ENCODE measurements around the gene STAC3. TPM values are rescaled to one million over a fixed set of nuclear protein-coding genes. Genes with fewer than 3 reads are reported as not detected.

The STAC3 gene
- total and polyA plus RNA-seq, 2 of the 8 experiments (the other 6 are each of a cell fraction or from before 2014, with no cell fraction given) = 0.70 to 1.3 TPM

GRCh38 chr12:57262126-57262822, 11.3 kb upstream of the STAC3 start:
- peaks cover 2 to 17% (median 6%) of the 10 kb centered on the region in 4 experiments; a peak in 6 of 8 replicates for H3K36me3 ChIP-seq (ENCODE audit: control insufficient read depth in 2 of 4, insufficient read depth in 4 of 4, low read length in 3 of 4)
- no peak overlapping the region for H3K9ac ChIP-seq (replicated peaks in 1 of 4; ENCODE audit: extremely low read depth in 1 of 4, low read depth in 3 of 4, low read length in 3 of 4)
- H2BK15ac ChIP-seq (ENCODE audit: low read length) = no peak overlapping the region
- no peak overlapping the region for H3K4me2 ChIP-seq (ENCODE audit: insufficient read depth in 1 of 2, low read depth in 2 of 2, low read length in 2 of 2)
- H3K4me3 ChIP-seq (ENCODE audit: extremely low read depth in 1 of 4, insufficient read depth in 2 of 4, low read depth in 3 of 4, low read length in 4 of 4) = no peak overlapping the region
- no peak overlapping the region for H4K5ac ChIP-seq (ENCODE audit: insufficient read length, low read depth, low read length)
- H3K79me2 ChIP-seq (ENCODE audit: control insufficient read depth in 1 of 2, insufficient read depth in 2 of 2, low read length in 2 of 2) = no peaks in the 10 kb centered on the region
- ChIA-PET POLR2A (ENCODE audit: partially characterized antibody) (interaction anchor here (1.0 to 4.8 kb wide), 5 partner anchors 13 to 192 kb away, joined by 3 to 28 read pairs (median 5); partner anchors contain the start of genes INHBE, LRP1 and SHMT2), CTCF (ENCODE audit: partially characterized antibody) (interaction anchor here (0.6 to 7.9 kb wide), 22 partner anchors 9 to 212 kb away, joined by 3 to 74 read pairs (median 7); partner anchors contain the start of genes INHBE and STAC3)
- H3K56ac ChIP-seq (replicated peaks; ENCODE audit: insufficient read length, low read depth, low read length) = no peak overlapping the region
- peaks cover 0 to 7% (median 3%) of the 10 kb centered on the region in 4 experiments; a peak in 5 of 7 replicates for H3K4me1 ChIP-seq (replicated peaks in 1 of 4; ENCODE audit: control insufficient read depth in 3 of 4, insufficient read depth in 4 of 4, low read length in 3 of 4)
- no peak overlapping the region for H2BK5ac ChIP-seq (ENCODE audit: low read depth, low read length)
- H3K23ac ChIP-seq (ENCODE audit: insufficient read length) = no peak overlapping the region
- no peak overlapping the region for H4K8ac ChIP-seq (ENCODE audit: extremely low read depth, insufficient read depth, low read length)
- H3K27me3 ChIP-seq (replicated peaks in 1 of 4; ENCODE audit: control insufficient read depth in 3 of 4, extremely low read depth in 1 of 4, insufficient read depth in 3 of 4, low read length in 3 of 4) = no peaks in the 10 kb centered on the region
- no peak for DNase-seq (ENCODE audit: low read depth in 1 of 2, low spot score in 2 of 2)
- H2AK5ac ChIP-seq (ENCODE audit: low read depth, low read length) = no peak overlapping the region
- no peak overlapping the region for H2BK120ac ChIP-seq (replicated peaks; ENCODE audit: low read depth, low read length)
- no peaks in the 10 kb centered on the region for H3K9me3 ChIP-seq (ENCODE audit: insufficient read depth in 2 of 2, low read depth in 1 of 2, low read length in 1 of 2)
- FAIRE-seq = no peak
- no peaks in the 10 kb centered on the region; the same call in 1 of the 2 replicates for H3K79me1 ChIP-seq (ENCODE audit: low read depth, low read length)
- no peak overlapping the region for H3K18ac ChIP-seq (ENCODE audit: extremely low read depth, low read length)
- WGBS, 2 experiments (ENCODE audit: extremely low coverage in 1 of 2, insufficient coverage in 1 of 2, insufficient read length in 1 of 2, insufficient replicate concordance in 2 of 2, low coverage in 1 of 2, low lambda C conversion rate in 2 of 2, missing lambda C conversion rate in 1 of 2) = 81% methylated on average over 3 of the region's 3 CpGs; no CpG with 5 or more reads in 1 of the 2 experiments
- H4K91ac ChIP-seq (replicated peaks; ENCODE audit: insufficient read length, low read length) = no peak overlapping the region
- no peak overlapping the region for H2AFZ ChIP-seq (ENCODE audit: low read length)
- no peak overlapping the region for H3K4ac ChIP-seq (replicated peaks; ENCODE audit: insufficient read length, low read depth, low read length)
- no peak overlapping the region for H3K27ac ChIP-seq (ENCODE audit: low read depth, low read length)
- no peak overlapping the region for H3K14ac ChIP-seq (ENCODE audit: insufficient read length)
- no peak overlapping the region for H2BK12ac ChIP-seq (ENCODE audit: low read depth, low read length)
- H4K20me1 ChIP-seq (replicated peaks in 1 of 2; ENCODE audit: control insufficient read depth in 1 of 2, insufficient read depth in 2 of 2, low read length in 2 of 2) = peaks cover 0 to 2% of the 10 kb centered on the region in 2 experiments
- H2BK20ac ChIP-seq (ENCODE audit: low read length) = no peak overlapping the region
- H3K23me2 ChIP-seq (ENCODE audit: low read depth, low read length) = no peaks in the 10 kb centered on the region
- TF ChIP-seq CTCF (IDR thresholded peaks at IDR 0.05; ENCODE audit: control extremely low read depth in 1 of 3, insufficient read depth in 1 of 3, low read depth in 1 of 3, low read length in 3 of 3) (no peak), SIN3A (conservative IDR thresholded peaks at IDR 0.05 in 1 of 2, IDR thresholded peaks at IDR 0.05 in 1 of 2; ENCODE audit: low read depth in 1 of 2, low read length in 2 of 2) (no peak), BACH1 (IDR thresholded peaks at IDR 0.05; ENCODE audit: low read length) (no peak), KDM5A (IDR thresholded peaks at IDR 0.05; ENCODE audit: low read length) (no peak), MAX (IDR thresholded peaks at IDR 0.05) (no peak), SUZ12 (IDR thresholded peaks at IDR 0.05; ENCODE audit: low read length) (no peak), SP1 (IDR thresholded peaks at IDR 0.05; ENCODE audit: low read depth, low read length) (no peak), BRCA1 (IDR thresholded peaks at IDR 0.05; ENCODE audit: low read depth, low read length) (no peak), NRF1 (IDR thresholded peaks at IDR 0.05; ENCODE audit: low read depth, low read length) (no peak), RXRA (IDR thresholded peaks at IDR 0.05; ENCODE audit: insufficient read depth, low read depth, low read length) (no peak)
